A549 (cell line): ENCODE results near the gene CTDSPL.
A peak's percentile ranks its signal among the peaks of the same experiment; 100 is the strongest.

Source experiments
- MAFK ChIP-seq: fragments of 450-650 bp; IDR thresholded peaks from 2 replicates; pipeline ENCODE4 v1.6.1; 2014; ENCODE audit not compliant: partially characterized antibody
- RAD21 ChIP-seq, 2 experiments: fragments of >200 bp in 1 of 2; sonication (Bioruptor Twin) in 1 of 2; formaldehyde crosslinking in 1 of 2; IDR thresholded peaks in 1 of 2; conservative IDR thresholded peaks in 1 of 2; 2 replicates in 1 of 2; 3 replicates in 1 of 2; pipeline ENCODE4 v1.6.1; 2012 to 2018; ENCODE audit warnings: inconsistent platforms in 1 of 2
- REST ChIP-seq: fragments of 200-600 bp; sonication (generic); IDR thresholded peaks from 2 replicates; pipeline ENCODE4 v1.6.1; 2016; ENCODE audit warnings: antibody characterized with exemption, mild to moderate bottlenecking, moderate library complexity
- TF ChIP-seq, protein P1 (sequence below): fragments of >200 bp; sonication (Bioruptor Twin); formaldehyde crosslinking; IDR thresholded peaks from 3 replicates; pipeline ENCODE4 v1.5.1; 2016

DNA sequence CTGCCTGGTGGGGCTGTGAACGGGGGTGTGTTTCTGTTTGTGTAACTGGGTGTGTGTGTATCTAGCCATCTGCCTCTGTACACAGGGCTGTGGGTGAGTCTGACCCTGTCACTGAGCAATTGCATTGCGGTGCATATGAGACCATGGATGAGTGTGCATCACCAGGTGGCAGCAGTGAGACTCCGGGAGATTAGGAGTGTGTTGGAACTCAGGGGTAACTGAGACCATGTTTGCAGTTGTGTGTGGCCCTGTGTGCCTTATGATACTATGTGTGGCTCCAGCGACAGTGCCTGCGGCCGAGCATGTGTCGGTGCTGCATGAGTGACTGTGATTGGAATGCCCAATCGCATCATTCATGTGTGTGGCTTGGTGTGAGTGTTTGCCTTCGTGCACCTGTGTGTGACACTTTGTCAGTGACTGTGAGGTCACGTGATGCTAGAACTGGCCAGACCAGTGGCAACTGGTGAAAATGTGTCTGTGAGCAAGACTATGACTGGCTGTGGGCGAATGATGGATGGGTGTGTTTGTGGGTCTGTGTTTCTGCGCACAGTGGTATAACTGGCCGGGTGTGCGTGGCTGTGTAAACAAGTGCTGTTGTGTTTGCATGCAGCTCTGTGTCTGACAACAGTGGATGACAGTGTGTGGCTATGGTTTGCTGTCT is 142.9 kb downstream of the CTDSPL start:
- TF ChIP-seq REST (no peak), RAD21 (conservative IDR thresholded peaks at IDR 0.05 in 1 of 2, IDR thresholded peaks at IDR 0.05 in 1 of 2) (peak; percentile 51 to 62), MAFK (no peak)
- TF ChIP-seq, protein P1, sequence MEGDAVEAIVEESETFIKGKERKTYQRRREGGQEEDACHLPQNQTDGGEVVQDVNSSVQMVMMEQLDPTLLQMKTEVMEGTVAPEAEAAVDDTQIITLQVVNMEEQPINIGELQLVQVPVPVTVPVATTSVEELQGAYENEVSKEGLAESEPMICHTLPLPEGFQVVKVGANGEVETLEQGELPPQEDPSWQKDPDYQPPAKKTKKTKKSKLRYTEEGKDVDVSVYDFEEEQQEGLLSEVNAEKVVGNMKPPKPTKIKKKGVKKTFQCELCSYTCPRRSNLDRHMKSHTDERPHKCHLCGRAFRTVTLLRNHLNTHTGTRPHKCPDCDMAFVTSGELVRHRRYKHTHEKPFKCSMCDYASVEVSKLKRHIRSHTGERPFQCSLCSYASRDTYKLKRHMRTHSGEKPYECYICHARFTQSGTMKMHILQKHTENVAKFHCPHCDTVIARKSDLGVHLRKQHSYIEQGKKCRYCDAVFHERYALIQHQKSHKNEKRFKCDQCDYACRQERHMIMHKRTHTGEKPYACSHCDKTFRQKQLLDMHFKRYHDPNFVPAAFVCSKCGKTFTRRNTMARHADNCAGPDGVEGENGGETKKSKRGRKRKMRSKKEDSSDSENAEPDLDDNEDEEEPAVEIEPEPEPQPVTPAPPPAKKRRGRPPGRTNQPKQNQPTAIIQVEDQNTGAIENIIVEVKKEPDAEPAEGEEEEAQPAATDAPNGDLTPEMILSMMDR: peak; percentile 72
